ENCODE results near the gene CYBC1. TPM values are rescaled to one million over a fixed set of nuclear protein-coding genes. Genes with fewer than 3 reads are reported as not detected.

Gene CYBC1
- total and polyA plus RNA-seq, 8 donors: 35.9 to 196 (median 44.3) TPM

- DNase-seq: peak in 1 of 2 donors; percentile 34
- peaks cover 16 to 87% (median 76%) of the 10 kb centered on the region in 4 donors for H3K36me3 ChIP-seq
- no peak for TF ChIP-seq POLR2AphosphoS5 (IDR thresholded peaks at IDR 0.05)
- no peak overlapping the region for H3K4me3 ChIP-seq
- H3K4me1 ChIP-seq: peaks cover 5 to 31% (median 17%) of the 10 kb centered on the region in 4 donors
- intact Hi-C loops (cut with DNase I; ENCODE audit: low total_unique reads): no loop called here
- H3K9me3 ChIP-seq: no peaks in the 10 kb centered on the region
- peak overlapping the region in 3 of 5 donors; percentile 22 to 58 (median 53) for H3K27ac ChIP-seq
- 72 to 79% (median 75%) methylated on average over 22 of the region's 22 CpGs for WGBS, 5 donors
- H3K27me3 ChIP-seq: no peaks in the 10 kb centered on the region
Measured at GRCh38 chr17:82440469-82440981, 10.0 kb downstream of the CYBC1 start.

DNA sequence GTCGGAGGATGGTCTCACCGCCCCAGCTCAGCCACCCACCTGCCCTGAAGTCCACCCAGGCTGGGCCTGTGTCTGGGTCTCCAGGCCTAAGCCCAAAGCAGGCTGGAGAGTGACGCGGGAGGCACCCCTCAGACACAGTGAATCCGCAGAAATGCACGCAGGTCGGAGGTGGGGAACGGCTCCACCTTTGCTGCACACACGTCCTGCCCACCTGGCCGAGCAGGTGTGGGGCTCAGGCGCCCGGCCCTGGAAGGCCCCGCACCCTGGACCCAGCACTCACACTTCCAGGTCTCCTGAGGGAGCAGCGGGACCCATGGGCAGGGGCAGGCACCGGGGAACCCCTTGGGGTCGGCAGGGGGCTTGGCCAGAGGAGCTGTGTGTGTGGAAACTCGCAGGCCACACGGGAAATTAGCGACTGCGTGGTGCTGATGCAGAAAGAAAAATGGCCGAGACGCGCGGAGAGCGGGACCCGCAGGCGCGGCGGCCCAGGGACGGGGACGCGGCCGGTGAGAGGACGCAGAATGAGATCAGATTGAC is 10.7 kb downstream of the CYBC1 start:
- Histone ChIP-seq H3K27me3 (no peaks in the 10 kb centered on the region), H3K9me3 (no peaks in the 10 kb centered on the region), H3K27ac (peak overlapping the region in 2 of 5 donors; percentile 53 to 58), H3K36me3 (peaks cover 16 to 87% (median 75%) of the 10 kb centered on the region in 4 donors), H3K4me3 (no peak overlapping the region), H3K4me1 (peaks cover 0 to 25% (median 11%) of the 10 kb centered on the region in 4 donors)
- TF ChIP-seq EP300 (IDR thresholded peaks at IDR 0.05) (no peak), POLR2A (IDR thresholded peaks at IDR 0.05) (no peak), POLR2AphosphoS5 (IDR thresholded peaks at IDR 0.05) (no peak), CTCF (IDR thresholded peaks at IDR 0.05) (no peak)
- WGBS, 5 donors: 90 to 95% (median 93%) methylated on average over 21 to 34 of the region's 34 CpGs
- DNase-seq: no peak
- intact Hi-C loops (cut with DNase I; ENCODE audit: low total_unique reads): no loop called here

- intact Hi-C loops (cut with DNase I; ENCODE audit: low total_unique reads): no loop called here
- no peak for DNase-seq
- TF ChIP-seq EP300 (IDR thresholded peaks at IDR 0.05) (no peak), POLR2A (IDR thresholded peaks at IDR 0.05) (no peak), POLR2AphosphoS5 (IDR thresholded peaks at IDR 0.05) (no peak), CTCF (IDR thresholded peaks at IDR 0.05) (no peak)
- 82 to 89% (median 88%) methylated on average over 9 to 29 of the region's 29 CpGs for whole genome bisulfite sequencing, 5 donors
- H3K27ac ChIP-seq: no peak overlapping the region
- H3K27me3 ChIP-seq: no peaks in the 10 kb centered on the region
- no peak overlapping the region for H3K4me3 ChIP-seq
- no peaks in the 10 kb centered on the region for H3K9me3 ChIP-seq
- H3K4me1 ChIP-seq: peaks cover 0 to 21% (median 7%) of the 10 kb centered on the region in 4 donors
- H3K36me3 ChIP-seq: peaks cover 16 to 82% (median 70%) of the 10 kb centered on the region in 4 donors
Measured at GRCh38 chr17:82439194-82439828, 11.2 kb downstream of the CYBC1 start.

- H3K27me3 ChIP-seq: no peaks in the 10 kb centered on the region
- H3K9me3 ChIP-seq: no peaks in the 10 kb centered on the region
- H3K4me3 ChIP-seq: no peak overlapping the region
- DNase-seq: no peak
- no peak overlapping the region for H3K27ac ChIP-seq
- H3K36me3 ChIP-seq: peaks cover 16 to 80% (median 69%) of the 10 kb centered on the region in 4 donors
- TF ChIP-seq POLR2AphosphoS5 (IDR thresholded peaks at IDR 0.05) (no peak), POLR2A (IDR thresholded peaks at IDR 0.05) (no peak), CTCF (IDR thresholded peaks at IDR 0.05) (no peak), EP300 (IDR thresholded peaks at IDR 0.05) (no peak)
- intact Hi-C loops (cut with DNase I; ENCODE audit: low total_unique reads): no loop called here
- 83 to 90% (median 84%) methylated on average over 25 to 26 of the region's 26 CpGs for WGBS, 5 donors
- peaks cover 0 to 21% (median 9%) of the 10 kb centered on the region in 4 donors for H3K4me1 ChIP-seq
Measured at GRCh38 chr17:82438401-82439193, 12.0 kb downstream of the CYBC1 start.
